Fibroblast of upper back skin (primary cell): ENCODE measurements around the gene KRT4.

Experiments
- DNase-seq: peaks from one replicate; pipeline ENCODE4 v3.0.0-alpha.2; 2013

The KRT4 gene

DNA sequence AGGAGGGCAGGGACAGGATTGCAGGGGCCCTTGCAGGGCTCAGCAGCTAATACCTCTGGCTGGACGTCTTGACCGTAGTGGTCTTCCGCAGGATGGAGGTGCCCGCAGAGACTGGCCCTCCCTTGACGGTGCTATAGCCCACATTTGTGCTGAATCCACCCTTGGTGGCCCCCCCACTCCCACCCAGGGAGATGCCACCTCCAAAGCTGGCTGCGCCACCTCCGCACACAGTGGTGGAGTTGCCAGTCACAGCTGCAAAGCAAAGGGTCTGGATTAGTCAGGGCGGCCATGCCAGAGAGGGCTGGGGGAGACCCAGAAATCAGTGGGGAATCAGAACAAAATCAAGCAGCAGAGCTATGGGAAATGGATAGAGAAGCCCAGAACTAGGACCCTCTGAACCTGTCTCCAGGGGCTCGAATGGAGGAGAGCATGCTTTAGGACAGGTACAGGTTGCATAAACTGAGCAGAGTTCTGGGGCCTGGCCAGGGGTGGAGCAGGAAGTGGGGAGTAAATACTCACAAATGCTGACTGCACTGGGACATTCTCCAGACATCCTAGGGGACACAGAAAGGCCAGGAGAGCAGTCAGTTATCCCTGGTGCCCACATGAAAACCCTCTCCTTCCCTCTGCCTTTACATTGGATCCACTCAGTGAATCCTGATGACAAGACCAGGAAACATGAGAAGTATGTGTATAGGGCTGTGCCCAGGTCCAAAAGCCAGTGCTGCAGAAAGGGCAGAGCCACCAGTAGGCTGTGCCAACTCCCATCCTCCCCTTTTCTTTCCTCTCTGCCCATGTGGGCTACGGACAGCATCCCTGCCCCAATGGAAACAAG lies 8.1 kb upstream of the KRT4 start:
- no peak for DNase-seq

DNA sequence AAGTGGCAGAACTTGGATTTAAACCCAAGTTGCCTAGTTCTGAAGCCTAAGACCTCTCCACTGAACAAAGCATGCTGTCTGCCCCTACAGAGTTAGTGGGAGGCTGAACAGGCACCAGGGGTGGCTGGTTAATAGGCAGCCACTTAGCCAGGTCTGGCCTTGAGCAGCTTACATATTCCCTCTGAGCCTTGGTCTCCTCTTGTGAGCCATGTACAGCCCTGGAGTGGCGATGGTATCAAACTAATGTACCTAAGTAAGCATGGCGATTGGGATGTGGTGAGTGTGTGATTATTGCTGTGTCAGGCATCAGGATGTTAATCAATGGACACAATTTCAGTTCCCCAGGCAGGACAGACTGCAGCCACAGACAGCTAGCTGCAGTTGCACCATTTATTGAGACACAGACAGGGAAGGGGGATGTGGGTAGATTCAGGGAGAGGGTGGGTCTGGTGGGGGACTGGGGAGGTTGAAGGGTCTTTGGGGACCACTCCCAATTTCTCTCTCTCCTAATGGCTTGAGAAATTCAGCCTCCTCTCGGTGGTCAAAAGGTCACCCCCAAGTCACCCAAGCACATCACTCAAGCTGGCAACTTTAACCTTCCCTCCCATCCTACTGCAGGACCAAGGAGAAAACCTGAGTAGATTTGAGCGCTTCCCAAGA lies 7.3 kb upstream of the KRT4 start:
- no peak for DNase-seq

DNA sequence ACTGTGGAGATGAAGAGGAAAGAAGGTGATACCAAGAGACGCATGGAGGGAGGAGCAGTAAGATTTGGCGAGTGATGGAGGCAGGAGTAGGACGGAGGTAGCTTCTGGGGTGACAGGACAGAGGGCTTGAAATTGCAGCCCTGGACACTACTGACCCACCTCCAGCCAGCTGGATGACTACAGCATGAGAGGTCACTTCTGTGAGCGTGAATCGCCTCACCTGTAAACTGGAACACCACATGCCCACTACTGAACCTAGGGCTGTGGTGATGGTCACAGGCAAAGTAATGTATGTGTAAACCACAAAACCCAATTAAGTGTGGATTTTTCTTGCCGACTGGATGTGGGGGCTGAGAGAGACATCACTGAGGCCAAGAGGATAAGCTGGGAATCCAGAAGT lies 6.6 kb upstream of the KRT4 start:
- DNase-seq: no peak

DNA sequence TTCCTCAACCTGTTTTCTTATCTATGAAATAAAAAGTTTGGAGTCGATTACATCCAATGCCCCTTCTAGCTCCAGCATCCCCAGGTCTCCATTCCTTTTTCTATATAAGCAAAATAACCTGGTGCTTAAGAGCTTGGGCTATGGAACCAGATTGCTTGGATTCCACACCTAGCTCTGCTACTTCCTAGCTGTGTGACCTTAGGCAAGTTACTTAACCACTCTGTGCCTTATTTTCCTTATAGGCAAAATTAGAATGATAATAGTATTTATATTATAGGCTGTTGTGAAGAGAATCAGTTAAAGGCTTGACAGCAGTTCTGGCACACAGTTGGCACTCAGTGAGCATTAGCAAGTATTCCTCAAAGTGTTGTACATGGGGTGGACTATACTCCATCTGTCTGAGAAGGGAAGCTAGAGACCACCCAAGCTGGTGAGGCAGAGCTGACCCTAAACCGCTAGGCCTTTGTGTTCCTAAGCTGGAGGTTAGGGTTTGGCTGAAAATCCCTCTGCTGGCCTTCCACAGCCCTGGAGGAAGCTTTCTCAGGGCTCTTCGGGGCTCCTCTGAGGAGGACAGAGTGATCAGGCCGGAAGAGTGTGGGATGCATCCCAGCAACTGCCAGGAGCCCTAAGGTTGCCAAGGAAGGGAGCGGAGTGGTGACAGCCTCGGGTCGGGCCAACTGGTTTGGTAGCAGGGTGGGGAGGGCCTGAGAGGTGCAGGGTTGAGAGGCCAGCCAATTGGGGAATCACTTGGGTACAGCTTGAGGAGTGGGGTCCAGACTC lies 6.0 kb upstream of the KRT4 start:
- DNase-seq: no peak

DNA sequence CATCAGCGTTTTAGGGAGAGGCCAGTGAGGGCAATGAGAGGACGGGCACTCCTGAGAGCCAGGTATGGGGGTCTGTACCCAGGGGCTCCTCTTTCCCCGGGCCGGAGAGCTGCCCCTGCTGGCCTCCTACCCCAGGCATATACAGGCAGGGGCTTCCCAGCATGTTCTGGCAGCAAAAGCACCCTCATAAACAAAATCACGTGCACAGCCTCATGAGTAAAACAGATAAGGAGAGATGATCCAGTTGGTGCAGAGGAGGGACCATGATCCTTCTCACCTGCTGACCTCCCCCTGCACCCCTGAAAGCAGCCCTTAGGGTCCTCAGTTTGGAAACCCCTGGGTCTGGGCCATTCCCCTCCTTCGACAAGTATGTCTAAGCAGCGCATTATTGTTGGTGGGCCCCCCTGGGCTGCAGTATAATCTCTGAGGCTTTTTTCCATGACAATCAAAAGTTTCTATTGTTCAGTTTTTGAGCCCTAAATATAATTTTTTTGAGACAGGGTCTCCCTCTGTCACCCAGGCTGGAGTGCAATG lies 5.0 kb upstream of the KRT4 start:
- DNase-seq: no peak

DNA sequence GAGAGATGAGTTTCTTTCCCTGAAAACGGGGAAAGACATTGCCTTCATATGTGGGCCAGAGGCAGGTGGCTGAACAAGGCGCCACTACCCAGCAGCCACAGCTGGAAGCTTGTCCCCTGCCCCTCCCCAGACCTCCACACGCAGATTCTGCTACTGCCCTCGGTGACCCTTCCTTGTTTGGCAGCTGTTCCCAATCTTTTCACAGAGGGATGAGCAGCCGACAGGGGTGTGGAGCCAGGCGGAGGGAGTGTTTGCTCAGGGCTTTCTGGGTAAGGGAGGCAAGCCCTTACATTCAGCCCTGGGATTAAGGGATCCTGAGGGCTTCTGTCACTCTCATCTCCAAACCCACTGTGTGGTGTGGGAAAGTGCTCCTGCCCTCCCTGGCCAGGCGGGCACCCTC lies 4.5 kb upstream of the KRT4 start:
- no peak for DNase-seq

DNA sequence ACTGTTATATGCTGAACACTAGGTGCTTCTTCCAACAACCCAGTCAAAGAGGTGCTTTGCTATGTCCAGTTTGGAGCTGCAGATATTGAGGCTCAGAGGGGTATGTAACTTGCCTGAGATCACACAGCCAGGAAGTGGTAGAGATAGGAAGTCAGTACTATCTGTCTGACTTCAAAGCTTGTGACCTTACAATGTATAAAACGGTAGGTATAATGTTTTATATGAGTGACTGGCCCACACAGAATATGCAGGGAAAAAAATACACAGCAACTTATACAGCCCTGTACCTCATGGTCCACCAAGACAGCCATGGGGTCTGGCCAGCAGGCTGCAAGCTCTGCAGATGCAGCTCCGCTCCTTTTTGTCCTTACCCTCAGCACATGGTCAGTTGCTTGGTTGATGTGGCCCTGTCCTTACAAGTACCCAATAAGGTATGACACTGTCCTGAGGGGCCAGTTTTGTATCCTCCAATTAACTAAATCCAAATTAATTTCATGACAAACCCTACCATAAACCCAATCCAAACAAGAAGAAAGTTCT lies 3.9 kb upstream of the KRT4 start:
- DNase-seq: no peak

DNA sequence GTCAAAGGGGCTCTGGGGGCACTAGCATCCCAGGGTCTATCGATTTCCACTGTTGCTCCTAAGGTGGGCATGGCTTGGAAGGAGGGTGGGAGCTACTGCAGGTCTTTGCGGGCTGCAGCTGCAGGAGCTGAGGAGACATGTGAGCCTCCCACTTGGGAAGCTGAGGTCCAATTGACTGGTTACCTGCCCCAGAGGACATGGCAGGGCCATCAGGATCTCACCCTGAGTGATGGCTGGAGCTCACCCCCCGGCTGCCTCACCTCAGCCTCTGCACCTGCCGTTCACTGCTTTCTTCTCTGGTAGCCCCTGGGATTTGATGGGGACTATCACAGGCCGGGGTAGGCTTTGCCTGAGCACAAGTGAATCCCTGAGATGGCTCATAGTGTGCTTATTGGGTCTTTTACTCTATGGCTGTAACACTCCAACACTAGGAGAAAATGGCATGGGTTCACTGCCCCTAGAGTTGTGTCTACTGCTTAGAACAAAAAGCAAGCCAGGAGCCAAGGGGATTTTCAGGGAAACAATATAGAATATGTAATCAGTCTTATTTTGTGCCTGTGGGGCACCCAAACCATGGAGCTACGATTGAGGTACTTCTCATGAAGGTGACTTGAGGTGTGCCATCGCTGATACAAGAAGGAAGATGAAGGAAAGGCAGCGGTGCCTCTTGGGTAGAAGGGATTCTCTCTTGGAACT lies 3.2 kb upstream of the KRT4 start:
- DNase-seq: no peak

DNA sequence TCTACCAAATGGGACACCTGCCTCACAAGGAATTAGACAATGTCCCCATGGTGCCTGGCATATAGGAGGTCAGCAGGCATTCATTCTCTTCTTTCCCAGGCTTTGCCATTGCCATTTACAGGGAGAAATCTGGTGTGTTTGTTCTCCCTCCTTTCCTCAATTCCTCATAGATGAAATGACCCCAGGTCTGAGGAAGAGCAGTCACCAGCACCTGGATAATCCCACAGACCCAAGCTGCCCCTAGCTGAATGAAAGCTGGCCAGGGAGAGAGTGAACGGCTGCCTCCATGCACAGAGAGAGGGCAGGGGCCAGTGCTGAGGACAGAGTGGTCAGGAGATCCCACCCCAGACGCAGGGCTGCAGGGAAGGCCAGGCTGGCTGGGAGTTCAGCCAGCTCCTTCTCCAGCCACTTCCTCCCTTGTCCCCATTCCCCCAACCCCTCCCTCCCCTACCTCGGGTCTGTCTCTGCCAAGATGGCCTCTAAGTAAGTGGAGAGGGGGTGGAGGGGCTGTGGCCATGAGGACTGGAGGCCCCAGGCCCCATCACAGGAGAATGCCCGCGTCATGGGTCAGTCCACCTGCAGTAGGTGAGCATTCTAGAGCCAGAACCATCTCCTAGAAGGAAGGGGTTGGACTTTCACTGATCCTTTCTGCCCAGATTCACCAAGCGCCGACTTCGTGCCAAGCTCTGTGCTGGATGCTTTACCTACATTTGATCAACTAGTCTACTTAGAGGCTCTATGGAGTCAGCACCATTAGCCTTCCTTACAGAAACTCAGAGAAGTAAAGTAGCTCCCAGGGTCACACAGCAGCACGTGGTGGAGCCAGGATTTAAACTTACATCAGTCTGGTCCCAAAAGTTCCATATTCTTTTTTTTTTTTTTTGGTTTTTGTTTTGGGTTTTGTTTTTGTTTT lies 2.0 kb upstream of the KRT4 start:
- DNase-seq: no peak

DNA sequence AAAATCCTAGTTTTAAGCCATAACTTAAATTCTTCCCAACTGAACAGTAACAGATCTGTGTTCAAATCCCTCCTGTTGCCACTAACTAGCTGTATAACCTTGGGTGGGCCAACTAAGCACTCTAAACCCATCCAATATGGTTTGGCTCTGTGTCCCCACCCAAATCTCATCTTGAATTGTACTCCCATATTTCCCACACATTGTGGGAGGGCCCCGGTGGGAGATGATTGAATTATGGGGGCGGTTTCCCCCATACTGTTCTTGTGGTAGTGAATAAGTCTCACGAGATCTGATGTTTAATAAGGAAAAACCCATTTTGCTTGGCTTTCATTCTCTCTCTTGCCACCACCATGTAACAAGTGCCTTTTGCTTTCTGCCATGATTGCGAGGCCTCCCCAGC lies 1.2 kb upstream of the KRT4 start:
- no peak for DNase-seq

DNA sequence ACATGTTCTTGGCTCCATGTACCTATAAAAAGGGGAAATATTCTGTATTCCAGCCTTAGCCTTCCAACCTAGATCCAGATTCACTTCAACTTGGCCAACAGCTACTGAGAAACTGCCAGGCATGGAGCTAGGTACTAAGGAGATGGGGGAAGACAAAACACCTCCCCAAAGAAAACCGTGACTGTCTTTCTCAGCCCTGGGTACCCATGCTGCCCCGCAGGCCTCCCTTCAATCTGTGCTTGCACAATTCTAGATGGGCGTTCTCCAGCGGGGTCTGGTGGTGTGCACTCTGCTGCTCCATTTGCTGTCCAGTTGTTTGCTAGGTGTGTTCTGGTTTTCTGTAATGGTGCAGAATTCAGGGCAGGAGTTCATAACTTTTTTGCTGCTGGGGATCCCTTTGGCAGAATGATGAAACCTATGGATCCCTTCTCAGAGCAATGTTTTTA lies 817 bp upstream of the KRT4 start:
- no peak for DNase-seq

DNA sequence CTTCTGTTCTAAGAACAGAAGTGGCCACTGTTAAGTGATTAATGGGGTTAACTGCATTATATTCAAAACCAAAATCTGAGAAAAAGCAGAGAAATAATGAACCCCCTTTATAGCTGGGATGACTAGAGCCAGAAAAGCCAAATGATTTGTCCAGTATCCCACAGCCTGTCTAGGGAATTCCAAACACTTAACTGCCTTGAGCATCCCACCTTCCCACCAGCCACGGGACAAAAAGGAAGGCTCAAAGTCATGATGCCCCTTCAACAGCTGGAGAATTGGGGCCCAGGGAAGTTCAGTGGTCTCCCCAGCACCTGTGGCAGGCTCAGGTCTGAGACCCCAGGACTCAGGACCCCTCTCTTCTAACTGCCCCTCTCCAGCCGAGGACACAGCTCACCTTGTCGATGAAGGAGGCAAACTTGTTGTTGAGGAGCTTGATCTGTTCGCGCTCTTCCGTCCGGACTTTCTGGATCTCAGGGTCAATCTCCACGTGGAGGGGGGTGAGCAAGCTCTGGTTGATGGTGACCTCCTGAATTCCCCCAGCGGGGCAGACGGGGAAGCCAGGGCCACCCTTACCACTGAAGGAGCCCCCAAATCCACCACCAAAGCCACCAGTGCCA lies 605 bp downstream of the KRT4 start:
- DNase-seq: no peak

DNA sequence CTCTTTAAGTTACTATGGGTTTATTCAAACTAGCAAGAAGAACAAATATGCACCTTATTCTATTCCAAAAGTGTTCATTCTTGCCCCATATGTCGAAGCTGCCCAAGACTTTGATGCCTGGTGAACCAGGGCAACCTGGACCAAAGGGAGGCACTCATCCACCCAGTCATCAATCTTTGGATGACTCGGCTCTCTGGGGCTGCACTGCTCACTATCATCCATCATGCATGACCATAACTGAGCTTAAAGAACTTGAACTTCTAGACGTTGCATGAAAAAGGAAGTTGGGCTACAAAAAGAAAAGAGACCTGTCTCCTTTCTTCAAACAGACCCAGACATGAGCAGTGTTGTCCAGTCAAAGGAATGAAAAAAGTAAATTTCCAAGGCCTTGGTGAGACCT lies 1.2 kb downstream of the KRT4 start:
- no peak for DNase-seq

DNA sequence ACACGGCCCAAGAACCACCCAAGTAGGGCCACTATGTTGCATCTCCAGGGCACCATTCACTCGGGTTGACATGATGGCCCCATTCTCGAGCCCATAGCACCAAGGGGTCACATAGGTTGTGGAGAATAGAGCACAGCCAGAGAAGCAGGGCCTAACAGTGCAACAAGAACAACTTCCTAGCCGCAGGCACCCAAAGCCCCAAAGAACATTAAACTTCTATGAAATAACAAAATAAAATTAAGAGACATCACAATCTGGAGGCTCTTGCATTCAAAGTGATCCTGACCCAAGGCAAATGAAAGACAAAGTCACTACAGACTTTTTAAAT lies 1.9 kb downstream of the KRT4 start:
- DNase-seq: no peak

DNA sequence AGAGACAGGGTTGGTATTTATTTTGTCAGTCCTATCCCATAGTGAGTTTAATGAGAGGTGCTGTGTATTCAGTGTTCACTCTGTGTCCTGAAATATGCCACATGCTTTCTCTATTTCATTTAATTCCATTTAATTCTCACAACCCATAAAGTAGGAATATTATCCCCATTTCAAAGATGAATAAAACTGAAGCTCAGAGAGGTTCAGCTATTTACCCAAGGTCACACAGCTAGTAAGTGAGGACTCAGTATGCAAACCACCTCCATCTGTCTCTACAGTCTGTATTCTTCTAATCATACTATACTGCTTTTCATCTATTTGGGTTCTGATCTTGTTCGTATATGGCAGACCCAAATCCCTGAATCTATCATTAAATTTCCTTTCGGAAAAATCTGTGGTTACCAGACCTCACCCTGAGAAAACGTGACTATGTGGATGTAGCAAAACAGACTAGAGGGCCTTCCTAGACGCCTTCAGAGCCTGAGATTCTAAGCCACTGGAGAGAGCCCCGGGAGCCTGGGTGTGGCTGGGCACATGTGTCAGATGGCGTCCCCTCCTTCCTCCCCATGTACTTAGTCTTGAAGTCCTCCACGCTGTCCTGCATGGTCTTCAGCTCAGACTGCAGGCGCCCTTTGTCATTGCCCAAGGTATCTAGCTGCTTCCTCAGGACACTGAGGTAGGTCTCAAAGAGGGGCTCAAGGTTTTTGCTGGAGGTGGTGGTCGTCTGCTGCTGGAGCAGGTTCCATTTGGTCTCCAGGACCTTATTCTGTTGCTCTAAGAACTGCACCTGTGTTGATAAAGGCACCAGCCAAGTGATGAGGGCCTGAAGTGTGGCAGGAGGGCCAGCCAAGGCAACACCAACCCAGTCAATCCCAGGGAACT lies 2.5 kb downstream of the KRT4 start:
- no peak for DNase-seq

DNA sequence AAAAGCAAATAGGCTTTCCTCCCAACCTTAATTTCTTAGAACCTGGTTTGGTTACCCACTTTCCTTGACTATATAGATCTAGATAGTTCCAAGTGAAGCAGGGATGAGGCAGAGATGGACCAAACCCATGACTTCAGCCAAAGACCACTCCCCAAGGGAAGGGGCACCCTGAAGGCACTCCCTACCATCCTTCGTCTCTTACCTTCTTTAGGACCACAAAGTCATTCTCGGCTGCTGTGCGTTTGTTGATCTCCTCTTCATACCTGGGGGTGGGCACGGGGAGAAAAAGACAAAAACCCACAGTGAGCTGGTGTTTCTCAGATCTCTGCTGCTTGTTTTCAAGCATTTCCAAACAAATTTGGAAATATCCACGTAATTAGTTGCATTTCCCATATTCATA lies 3.4 kb downstream of the KRT4 start:
- DNase-seq: no peak

DNA sequence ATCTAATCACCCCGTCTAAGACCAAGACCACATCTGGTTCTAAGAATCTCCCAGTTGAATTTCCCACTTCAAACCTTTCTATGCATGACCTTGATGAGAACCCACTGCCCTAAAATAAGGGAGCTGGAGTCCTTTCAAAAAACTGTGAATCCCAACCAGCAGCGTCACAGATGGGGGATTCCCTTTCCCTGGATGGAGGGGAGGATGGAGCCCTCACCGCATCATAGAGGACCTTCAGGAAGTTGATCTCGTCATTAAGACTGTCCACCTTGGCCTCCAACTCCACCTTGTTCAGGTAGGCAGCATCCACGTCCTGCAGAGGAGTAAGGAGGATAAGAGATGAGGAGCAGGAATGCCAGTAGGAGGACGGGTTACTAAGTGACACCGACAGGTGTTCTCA lies 4.8 kb downstream of the KRT4 start:
- DNase-seq: no peak

DNA sequence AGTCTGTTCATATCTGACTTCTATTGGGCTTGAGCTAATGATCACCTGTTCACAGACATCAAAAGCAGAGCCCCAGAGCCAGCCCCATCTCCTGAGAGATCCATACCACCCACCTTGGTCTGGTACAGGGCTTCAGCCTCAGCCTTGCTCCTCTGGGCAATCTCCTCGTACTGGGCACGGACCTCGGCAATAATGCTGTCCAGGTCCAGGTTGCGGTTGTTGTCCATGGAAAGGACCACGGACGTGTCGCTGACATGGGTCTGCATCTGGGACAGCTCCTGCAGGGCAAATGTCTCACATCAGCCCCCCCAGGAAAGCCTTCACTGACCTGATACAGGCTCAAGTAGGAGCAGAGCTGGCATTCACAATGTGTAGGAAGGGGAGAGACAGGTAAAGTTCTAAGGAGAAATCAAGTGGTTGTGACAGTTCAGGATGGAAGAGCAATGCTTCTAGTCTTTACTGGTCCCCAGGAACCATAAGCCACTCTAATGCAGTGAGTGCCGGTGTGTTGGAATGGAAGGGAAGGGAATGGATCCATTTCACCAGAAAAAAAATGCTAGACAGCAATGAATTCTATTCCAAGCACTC lies 5.2 kb downstream of the KRT4 start:
- DNase-seq: no peak

DNA sequence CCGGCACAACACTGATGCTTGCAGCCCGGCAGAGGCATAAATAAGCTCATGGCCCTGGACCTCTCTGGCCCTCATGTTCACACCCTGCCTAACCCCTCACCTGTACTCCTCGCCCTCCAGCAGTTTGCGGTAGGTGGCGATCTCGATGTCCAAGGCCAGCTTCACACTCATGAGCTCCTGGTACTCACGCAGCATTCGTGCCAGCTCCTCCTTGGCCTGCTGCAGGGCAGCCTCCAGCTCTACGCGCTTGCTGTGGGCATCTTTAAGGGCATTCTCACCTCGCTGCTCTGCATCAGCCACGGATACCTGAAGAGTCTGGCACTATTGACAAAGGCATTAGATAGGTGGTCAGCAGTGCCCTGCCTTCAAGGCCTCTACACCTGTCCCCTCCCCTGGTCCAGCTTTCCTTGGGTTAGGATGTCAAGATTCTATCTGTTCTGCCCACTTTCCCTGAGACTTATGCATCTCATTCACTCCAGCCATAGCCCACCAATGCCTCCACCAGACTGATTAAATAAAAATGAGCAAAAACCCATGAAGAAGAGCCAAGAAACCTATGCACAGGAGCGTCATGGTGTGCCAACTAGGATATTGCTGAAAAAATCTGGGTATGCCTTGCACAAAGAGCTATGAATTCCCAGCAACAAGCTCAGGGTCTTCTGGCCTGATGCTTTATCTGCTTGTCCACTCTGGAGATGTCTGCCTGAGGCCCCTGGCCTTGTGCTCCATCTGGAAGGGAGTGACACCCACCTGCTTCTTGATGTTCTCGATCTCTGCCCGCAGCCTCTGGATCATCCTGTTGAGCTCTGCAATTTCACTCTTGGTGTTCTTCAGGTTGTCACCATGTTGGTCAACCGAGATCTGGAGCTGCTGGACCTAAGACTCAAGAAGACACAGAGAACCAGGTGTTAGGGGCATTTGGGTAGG lies 6.1 kb downstream of the KRT4 start:
- DNase-seq: no peak
